GM18517 (cell line): ENCODE measurements around the gene ZNF143.
"Not testable (repeated sequence)": the region's sequence is repeated elsewhere in the genome, so short reads cannot be mapped to it uniquely, and the experiment has no call there.

ENCODE experiments used
- ATAC-seq: cut with Tn5 transposase; IDR thresholded peaks from one replicate; pipeline ENCODE4 v1.9.1; 2021; ENCODE audit warnings: mild to moderate bottlenecking, moderate library complexity; ENCODE audit not compliant: unreplicated experiment

ZNF143 gene

DNA sequence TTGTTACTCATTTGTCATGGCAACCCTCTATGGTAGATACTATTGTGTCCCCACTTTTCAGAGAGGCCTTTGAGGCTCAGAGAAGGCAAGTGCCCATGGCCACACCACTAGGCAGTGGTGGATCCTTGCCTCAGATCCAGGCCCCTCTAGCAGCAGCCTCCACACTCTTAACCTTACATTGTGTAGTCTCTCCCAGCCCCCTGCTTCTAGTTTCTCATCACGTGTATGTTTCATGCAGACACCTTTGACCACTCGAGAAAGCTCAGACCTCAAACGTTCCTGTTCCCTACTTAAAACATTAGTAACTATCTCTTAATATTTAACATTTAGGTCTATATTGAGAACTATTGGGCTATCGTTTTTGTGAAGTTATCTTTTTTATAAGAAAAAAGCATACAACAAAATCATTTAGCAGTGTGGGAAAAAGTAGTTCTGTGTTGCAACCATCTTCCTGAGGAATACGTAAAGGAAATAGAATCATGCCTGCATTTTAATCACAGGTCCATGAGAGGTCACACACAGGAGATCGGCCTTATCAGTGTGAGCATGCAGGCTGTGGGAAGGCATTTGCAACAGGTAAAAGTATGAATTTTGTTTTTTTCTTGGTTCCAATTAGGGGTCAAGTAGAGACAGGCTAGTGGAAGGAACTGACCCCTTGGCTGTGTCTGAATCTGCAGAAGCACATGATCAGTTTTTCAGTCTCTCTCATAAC lies 35.1 kb downstream of the ZNF143 start:
- no peak for ATAC-seq

DNA sequence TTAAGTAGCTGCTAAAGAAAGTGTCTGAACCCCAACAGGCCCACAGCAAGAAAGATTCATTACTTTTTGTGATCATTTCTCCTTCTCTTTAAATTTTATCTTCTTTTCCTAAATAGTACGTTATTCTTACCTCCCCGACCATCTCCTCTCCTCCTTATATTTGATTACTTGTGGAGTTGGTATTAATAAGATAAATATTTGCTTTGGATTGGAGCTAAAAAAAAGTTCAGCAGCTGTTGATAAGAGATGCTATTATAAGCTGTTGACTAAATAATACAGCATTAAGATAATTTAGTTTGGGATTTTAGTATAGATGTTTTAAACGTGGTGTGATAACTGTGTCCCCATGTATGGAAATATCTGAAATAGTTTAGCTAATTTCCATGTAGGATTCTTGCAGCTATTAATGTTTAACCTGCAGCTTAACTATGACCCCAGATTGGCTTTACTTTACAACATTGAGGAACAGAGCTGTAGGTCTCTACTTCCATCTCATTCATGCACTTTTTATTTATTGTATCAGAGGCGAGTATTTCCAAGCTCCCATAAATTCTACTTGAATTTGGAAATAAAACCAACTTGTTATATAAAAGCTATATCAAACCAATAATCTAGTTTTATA lies 37.8 kb downstream of the ZNF143 start:
- ATAC-seq = no peak

DNA sequence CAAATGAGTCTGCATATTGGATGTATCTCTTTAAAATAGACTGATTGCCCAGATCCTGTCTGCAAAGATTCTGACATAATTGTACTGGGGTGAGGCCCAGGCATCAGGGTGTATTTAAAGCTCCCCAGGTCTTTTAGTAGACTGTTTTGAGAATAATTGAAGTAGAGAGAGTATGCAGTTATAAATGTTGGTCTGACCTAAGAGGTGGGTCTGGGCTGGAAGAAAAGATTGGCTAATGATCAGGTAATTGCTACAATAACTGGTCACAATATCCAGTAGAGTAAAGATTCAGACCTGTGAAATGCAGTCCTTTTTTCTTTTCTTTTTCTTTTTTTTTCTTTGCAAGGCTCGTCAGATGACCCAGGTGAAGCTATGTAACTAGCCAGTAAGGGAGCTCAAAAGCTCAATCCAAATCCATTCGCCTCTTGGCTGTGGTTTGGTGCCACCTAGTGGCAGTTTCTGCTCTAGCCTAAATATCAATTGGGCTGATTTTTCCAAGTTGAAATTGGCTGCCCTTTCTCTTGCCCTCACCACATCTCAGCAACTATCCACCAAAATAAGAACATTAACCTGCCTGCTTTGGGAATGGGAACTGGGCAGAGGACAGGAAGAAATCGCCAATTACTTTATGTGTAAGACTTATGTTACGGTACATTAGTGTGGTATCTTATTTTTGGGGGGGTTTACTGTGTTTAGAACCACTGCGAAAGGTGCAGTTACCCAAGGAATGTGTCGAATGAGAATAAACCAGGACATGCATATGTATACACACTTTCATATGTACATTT lies 45.9 kb downstream of the ZNF143 start:
- ATAC-seq = no peak

DNA sequence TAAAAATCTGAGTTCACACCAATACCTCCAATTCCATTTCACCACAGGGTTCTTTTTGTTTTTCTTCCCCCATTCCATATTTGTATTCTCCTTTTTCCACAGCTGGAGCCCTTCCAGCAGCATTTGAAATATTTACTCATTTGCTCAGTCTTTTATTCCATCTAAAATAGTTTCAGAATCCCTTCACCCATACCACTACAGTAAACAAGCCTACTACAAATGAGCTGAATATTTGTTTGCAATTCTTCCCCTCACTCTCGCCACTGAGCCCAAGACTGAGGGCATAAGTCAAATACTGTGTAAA lies 46.4 kb downstream of the ZNF143 start:
- no peak for ATAC-seq

DNA sequence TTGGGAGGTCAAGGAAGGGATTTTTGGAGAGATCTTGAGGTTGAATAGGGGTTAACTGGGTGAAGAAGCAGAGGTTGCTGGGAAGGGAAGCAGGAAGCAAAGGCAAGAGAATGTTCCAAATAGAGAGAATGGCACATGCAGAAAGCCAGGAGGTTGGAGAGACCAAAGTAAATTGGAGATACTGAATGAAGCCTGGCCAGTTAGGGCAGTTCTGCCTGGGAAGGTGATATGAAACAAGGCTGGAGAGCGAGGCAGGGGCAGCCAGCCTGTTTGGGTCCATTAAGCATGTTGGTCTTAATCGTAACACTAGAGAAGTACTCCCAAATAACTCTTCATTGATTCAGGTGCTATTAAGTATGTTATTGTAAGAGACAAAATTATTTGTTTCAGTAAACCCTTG lies 48.2 kb downstream of the ZNF143 start:
- ATAC-seq = no peak

DNA sequence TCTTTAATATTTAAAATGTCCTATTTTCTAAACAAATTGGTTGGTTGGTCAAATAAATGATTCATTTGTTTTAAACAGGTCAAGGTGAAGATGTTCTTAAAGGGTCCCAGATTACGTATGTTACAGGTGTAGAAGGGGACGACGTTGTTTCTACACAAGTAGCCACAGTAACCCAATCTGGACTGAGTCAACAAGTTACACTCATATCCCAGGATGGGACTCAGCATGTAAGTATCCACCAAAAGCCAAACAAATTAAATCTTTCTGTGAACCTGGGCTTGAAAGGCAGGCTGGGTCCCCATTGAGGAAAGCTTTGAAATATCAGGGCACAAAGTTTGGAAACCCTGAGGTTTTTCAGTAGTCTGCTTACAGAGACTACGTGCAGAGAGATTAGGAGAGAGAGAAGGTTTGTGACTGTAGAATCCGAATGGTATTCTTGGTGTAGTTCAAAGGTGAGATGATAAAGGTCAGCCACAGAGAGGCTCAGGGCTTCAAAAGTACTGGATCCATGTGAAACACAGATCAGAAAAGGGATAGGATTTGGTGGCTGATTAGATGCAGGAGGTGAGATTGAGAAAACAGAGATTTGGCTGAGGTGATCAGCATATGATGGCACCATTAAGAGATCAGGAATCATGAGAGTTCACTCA lies 51.7 kb downstream of the ZNF143 start:
- ATAC-seq = no peak

DNA sequence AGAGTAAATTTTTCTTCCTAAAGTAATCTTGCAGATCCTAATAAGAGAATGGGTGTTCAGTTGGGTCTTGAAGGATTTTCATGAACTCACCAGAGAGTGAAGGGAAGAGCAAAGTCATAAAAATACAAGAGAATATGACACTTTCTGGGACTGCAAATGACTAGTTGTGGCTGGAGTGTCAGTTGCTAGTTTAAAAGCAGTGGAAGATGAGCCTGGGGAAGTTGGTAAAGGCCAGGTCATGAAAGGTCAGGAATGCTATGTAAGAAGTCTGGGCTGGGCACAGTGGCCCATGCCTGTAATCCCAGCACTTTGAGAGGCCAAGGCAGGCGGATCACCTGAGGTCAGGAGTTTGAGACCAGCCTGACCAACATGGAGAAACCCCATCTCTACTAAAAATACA lies 53.8 kb downstream of the ZNF143 start:
- ATAC-seq = not testable (repeated sequence)

DNA sequence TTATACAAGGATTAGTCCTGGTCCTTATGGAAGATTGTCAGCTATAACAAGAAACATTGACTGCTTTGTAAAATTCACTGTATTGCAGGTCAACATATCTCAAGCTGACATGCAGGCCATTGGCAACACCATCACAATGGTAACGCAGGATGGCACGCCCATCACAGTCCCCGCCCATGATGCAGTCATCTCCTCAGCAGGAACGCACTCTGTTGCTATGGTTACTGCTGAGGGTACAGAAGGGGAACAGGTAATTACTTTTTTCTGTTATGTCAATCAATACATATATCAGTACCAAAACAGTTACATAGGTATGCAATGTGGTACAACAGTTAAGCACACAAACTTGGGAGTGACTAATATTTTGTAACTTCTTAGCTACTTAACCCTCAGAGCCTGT lies 55.3 kb downstream of the ZNF143 start:
- no peak for ATAC-seq

DNA sequence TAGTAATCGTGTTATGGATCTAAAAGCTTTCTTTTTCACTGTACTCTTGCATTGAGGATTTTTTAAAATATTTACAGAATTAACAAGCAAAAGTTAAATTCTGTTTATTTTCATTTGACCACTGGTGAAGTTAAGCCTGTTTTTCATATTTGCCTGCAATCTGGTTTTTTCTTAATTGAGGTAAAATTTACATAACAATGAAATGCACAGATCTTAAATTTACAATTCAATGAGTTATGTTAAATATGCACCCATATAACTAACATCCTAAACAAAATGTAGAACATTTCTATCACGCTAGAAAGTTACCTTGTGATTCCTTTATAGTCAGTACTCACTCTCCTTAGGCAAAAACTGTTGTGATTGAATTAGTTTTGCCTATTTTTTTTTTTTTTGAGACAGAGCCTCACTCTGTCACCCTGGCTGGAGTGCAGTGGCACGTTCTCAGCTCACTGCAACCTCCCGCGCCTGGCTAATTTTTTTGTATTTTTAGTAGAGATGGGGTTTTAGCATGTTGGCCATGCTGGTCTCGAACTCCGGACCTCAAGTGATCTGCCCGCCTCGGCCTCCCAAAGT lies 58.1 kb downstream of the ZNF143 start:
- no peak for ATAC-seq

DNA sequence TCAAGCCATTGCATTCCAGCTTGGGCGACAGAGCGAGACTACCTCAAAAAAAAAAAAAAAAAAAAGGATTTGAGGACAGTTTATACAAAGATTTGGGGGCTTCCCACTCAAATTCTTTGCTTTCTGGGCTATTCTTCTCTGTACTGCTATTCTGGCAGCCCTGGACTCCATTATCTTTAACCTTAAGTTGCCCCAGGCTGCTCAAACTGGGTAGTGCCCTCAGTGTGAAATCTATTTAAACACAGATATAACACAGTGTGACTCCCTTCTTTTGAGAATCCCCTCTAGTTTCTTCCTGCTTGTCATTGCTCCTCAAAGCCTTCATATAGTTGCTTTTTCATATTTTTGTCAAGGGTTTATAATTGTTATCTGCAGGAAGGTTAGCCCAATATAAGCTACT lies 63.2 kb downstream of the ZNF143 start:
- ATAC-seq = no peak

DNA sequence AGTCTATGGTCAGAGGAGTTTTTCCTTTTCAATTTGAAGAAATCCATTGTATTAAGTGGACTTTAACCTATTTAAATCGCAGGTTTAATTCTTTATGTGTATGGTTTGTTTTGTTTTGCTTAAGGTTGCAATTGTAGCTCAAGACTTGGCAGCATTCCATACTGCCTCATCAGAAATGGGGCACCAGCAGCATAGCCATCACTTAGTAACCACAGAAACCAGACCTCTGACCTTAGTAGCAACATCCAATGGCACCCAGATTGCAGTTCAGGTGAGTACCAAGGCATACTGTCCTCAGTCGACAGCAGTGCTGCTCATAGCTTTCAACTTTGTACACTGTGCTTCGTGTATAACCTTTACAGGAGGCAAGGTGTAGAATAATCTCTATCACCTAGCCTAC lies 64.3 kb downstream of the ZNF143 start:
- no peak for ATAC-seq

DNA sequence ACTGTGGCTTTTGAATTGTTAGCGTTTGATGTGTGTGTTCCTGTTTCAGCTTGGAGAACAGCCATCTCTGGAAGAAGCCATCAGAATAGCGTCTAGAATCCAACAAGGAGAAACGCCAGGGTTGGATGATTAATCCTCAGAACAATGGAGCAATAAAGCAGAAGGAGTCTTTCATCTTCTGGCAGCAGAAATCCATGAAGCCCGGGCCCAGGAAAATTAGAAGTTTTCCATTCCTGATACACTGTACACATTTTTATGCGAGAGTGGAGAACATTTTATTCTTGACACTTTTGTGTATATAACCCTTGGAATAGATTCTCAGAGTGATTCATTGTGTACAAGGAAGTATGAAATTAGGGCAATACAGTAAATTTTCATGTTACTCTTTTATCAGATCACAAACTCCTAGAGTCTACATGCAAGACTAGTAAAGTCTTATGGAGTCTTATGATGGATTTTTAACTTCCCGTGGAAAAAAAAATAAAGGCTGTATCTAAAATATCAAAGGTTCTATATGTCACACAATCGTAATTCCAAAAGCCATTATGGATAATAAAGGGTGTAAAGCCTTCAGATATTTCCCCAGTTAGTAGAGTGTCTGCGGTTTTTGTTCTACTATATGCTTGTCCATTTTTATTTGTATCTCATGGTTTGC lies 66.8 kb downstream of the ZNF143 start:
- ATAC-seq = no peak

DNA sequence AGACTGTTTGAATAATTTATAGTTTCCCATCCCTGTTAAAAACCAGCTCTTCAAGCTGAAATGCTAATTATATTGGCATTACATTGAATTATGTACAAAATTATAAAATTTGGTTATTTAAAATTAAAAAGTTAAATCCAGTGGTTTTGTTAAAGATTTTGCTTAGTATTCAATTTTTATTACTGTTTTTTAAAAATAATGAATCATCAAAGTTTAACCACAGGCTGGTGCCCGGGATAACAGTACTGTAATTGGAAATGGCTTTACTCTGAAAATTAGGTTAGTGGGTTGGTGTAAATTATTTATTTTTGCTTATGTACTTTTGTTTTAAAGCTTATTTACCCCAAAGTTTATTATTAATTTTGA lies 67.3 kb downstream of the ZNF143 start:
- no peak for ATAC-seq

DNA sequence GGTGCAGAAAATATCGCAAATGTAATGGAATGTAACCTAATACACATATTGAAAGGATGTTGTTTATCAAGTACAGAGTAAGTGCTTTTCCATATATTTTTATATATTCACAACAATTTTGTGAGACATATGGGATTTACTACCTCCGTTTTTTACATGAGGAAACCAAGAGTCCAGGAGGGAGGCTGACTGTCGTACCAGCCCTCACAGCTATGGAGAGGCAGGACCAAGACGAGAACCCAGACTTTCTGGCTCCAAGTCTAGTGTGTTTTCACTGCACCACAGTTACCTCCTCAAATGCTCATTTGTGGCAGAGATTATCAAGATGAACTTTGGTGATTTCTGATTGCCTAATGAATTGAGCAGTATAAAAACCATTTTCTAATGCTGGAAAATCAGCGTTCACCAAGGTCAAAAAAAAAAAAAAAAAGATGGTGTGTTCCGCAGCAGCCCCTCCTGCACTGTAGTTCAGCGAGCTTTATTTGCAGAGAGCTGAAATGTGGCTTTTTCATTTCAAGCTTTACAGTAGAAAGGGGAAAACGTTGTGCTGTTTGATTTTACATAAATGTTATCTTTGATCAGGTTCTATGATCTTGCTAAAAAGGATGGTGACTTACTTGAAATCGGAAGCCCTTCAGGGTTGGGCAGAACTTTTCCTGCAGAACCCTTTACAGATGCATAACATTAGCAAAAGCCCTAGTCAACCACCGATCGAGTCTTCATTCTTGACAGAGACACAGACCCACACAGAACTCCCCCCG lies 67.9 kb downstream of the ZNF143 start:
- no peak for ATAC-seq

DNA sequence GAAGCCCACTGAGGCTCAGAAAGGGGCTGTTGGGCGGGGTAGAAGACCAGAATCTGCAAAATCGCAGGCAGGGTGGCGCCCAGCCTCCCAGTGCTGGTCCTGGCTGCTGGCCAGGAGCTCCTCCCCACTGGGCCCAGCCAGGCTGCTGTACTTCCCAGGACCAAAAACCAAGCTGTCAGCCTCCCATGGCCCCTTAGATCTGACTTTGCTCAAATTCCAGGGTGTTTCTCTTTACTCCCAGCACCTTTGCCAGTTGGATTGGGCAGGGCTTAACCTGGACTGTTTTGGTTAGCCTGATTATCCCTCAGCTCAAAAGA lies 68.5 kb downstream of the ZNF143 start:
- no peak for ATAC-seq

DNA sequence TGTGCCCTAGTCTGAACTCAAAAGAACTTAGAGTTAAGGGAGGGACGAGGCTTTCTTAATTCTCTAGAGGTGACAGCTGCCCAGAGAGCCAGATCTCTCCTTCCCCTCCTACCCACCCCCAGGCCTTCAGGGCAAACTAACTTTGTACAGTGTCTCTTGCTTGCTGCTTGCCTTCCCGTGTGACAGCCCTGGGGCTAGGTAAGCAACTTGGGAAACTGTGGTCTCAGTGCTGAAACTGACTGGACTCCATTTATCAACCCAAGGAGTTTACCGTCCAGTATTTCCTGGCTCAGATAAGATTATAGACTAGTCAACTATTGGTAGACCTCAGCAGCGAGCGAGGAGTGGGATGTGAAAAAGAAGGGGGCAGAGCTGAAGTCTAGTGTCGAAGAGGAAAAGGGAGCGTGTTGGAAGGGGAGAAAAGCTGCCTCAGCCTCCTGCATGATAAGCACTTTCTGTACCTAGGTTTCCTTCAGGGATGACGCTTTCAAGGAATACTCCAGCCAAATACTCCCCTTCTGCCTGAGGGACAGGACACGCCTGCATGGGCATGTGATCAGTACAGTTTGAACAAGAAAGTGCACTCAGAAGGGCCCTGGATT lies 69.3 kb downstream of the ZNF143 start:
- no peak for ATAC-seq

DNA sequence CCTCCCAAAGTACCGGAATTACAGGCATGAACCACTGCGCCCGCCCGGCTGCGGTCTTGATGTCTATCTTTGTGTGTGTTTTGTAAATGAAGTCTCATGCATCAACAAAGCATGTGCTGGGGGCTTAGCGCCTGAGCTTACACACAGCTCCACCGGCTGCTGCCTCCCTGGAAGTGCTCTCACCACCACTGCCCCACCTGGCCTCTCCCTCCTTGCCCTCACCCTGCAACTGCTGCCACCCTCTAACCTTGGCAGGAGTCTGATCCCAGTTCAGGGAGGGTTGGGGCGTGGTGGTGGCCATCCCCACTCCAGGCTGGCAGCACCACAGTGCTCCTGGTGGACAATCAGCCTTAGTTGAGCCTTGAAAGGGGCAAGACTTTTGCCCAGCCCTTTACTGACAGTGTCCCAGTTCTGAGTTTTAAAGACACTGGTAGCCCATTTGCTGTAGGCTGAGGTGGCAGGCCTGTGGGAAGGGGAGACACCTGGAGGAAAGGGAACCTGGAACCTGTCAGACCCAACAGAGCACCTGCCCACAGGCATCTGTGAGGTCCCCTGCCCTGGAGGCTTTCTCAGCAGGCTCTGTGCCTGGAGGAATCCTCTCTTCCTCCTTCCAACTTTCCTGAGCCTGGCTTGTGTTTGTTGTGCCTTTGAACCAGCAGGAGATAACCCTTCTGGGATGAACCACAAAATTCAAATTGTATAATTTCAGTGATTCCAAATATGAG lies 70.3 kb downstream of the ZNF143 start:
- ATAC-seq = no peak

DNA sequence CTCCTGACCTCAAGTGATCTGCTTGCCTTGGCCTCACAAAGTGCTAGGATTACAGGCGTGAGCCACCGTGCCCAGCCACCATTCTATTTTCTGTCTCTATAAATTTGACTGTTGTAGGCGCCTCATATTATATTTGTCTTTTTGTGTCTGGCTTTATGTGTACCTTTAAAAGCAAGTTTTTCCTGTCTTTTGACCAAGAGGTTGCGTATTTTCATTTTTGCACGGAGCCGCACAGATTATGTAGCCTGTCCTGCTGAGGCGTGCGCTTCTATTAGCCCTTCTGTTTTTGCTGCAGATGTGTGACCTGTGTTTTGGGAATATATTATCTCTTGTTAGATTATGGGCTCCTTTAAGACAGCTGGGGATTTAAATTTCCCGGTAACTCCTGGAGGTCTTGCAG lies 72.2 kb downstream of the ZNF143 start:
- ATAC-seq = no peak

DNA sequence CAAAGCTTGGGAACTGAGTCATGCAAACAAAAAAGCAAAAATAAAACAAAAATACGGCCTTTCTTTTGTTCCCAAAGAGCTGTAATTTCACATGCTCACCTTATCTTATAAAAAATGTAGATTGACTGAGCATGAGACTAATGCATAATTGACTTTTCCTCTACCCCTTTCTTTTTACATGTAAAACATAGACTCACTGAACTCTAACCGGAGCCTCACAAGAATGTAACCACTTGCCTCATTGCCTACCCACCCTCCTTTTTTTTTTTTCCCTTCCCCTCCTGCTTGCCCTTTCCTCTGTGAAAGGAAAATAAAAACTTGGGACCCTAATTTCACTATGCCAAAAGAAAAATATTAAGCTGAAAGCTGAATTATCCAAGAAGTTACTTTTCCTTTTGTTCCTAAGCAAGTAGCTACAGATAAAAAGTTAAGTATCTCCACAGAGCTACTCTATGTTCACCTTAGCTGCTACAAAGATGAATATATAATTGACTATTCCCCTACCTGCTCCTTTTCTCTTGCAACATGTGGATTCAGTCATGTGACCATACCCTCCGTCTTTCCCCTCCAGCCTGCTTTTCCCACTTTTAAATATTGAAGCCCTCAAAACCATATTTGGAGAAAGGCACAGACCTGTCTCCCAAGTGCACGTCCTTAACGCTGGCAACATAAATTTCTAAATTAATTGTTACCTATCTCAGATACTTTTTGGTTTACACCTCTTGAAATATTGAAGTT lies 73.1 kb downstream of the ZNF143 start:
- ATAC-seq = no peak
